Measurements from ENCODE around the gene PITPNB. TPM values are rescaled to one million over a fixed set of nuclear protein-coding genes. Genes with fewer than 3 reads are reported as not detected.

Gene PITPNB
- 130 and 135 TPM in 2 replicates for total RNA-seq (2021)
- percentile 95 among the genes with signal in this experiment for Bru-seq, nascent RNA
- percentile 96 among the genes with signal in this experiment for BruChase-seq, experiment 1, labeled RNA remaining after a 2-hour chase
- percentile 93 among the genes with signal in this experiment for BruChase-seq, experiment 2, labeled RNA remaining after a 6-hour chase
- long read RNA-seq, transcript PITPNB-208 (3 exons, 766 nt), result major isoform, 13 of 331 reads
- long read RNA-seq, partial matches to known transcripts, result 10 of 331 reads
- long read RNA-seq, other reads (novel, unspliced or antisense), result 305 of 331 reads

- H3K9me3 ChIP-seq (ENCODE audit: low read depth, low read length, poor library complexity, severe bottlenecking), result no peaks in the 10 kb centered on the region
- POLR2A ChIA-PET (ENCODE audit: low non-redundant PET), result no interaction called here
- intact Hi-C loops (cut with micrococcal nuclease; ENCODE audit: unreplicated experiment), result no loop called here
These were observed at the start of gene PITPNB for GRCh38 chr22:27919222-27919941. Gene PITPNB (minus strand): TSS chr22:27919256. CDS start chr22:27919191, 65 bp downstream.

GRCh38 chr22:27966168-27967064 lies 47.4 kb upstream of the PITPNB start:
- POLR2A ChIA-PET (ENCODE audit: low non-redundant PET), result no interaction called here
- Histone ChIP-seq H3K9me3 (ENCODE audit: low read depth, low read length, poor library complexity, severe bottlenecking) (peaks cover 11% of the 10 kb centered on the region), H3K4me3 (ENCODE audit: low read depth, low read length, poor library complexity, severe bottlenecking) (no peak overlapping the region), H3K36me3 (ENCODE audit: insufficient read depth, low read length, poor library complexity, severe bottlenecking) (no peaks in the 10 kb centered on the region), H3K27me3 (replicated peaks; ENCODE audit: insufficient read depth, low read depth, low read length, poor library complexity) (peaks cover 7% of the 10 kb centered on the region), H3K27ac (ENCODE audit: low read depth, low read length, poor library complexity, severe bottlenecking) (no peak overlapping the region), H3K4me1 (ENCODE audit: insufficient read depth, low read length, poor library complexity, severe bottlenecking) (peaks cover 19% of the 10 kb centered on the region)
- intact Hi-C loops (cut with micrococcal nuclease; ENCODE audit: unreplicated experiment), result no loop called here
- no peak for DNase-seq (ENCODE audit: low spot score)
- TF ChIP-seq EZH2 (IDR thresholded peaks at IDR 0.05; ENCODE audit: borderline replicate concordance, low read depth, low read length, poor library complexity, severe bottlenecking) (no peak), CTCF (conservative IDR thresholded peaks at IDR 0.05; ENCODE audit: low read depth, low read length) (no peak)
- CTCF ChIA-PET, result no interaction called here
- BruUV-seq (replicated peaks), result no TSS peak

More at GRCh38 chr22:27919222-27919941, at the start of gene PITPNB:
- TF ChIP-seq CTCF (conservative IDR thresholded peaks at IDR 0.05; ENCODE audit: low read depth, low read length) (no peak), EZH2 (IDR thresholded peaks at IDR 0.05; ENCODE audit: borderline replicate concordance, low read depth, low read length, poor library complexity, severe bottlenecking) (no peak)
- BruUV-seq (replicated peaks), result TSS peak; percentile 59
- Histone ChIP-seq H3K27me3 (replicated peaks; ENCODE audit: insufficient read depth, low read depth, low read length, poor library complexity) (no peaks in the 10 kb centered on the region), H3K36me3 (ENCODE audit: insufficient read depth, low read length, poor library complexity, severe bottlenecking) (no peaks in the 10 kb centered on the region), H3K4me1 (ENCODE audit: insufficient read depth, low read length, poor library complexity, severe bottlenecking) (peaks cover 27% of the 10 kb centered on the region), H3K27ac (ENCODE audit: low read depth, low read length, poor library complexity, severe bottlenecking) (peak within 1 kb of the TSS; percentile 99), H3K4me3 (ENCODE audit: low read depth, low read length, poor library complexity, severe bottlenecking) (peak within 1 kb of the TSS; percentile 75)
- DNase-seq (ENCODE audit: low spot score), result peak; percentile 99
- CTCF ChIA-PET, result interaction anchor here (1.0 kb wide), 1 partner anchor 33 kb away, joined by 4 read pairs; no protein-coding TSS in a partner anchor

GRCh38 chr22:27962268-27963044 lies 43.4 kb upstream of the PITPNB start:
- peaks cover 26% of the 10 kb centered on the region for H3K4me1 ChIP-seq (ENCODE audit: insufficient read depth, low read length, poor library complexity, severe bottlenecking)
- no peaks in the 10 kb centered on the region for H3K36me3 ChIP-seq (ENCODE audit: insufficient read depth, low read length, poor library complexity, severe bottlenecking)
- H3K27ac ChIP-seq (ENCODE audit: low read depth, low read length, poor library complexity, severe bottlenecking), result no peak overlapping the region
- no peaks in the 10 kb centered on the region for H3K27me3 ChIP-seq (replicated peaks; ENCODE audit: insufficient read depth, low read depth, low read length, poor library complexity)
- BruUV-seq (replicated peaks), result no TSS peak
- POLR2A ChIA-PET (ENCODE audit: low non-redundant PET), result no interaction called here
- peaks cover under 1% of the 10 kb centered on the region for H3K9me3 ChIP-seq (ENCODE audit: low read depth, low read length, poor library complexity, severe bottlenecking)
- intact Hi-C loops (cut with micrococcal nuclease; ENCODE audit: unreplicated experiment), result no loop called here
- peak; percentile 53 for DNase-seq (ENCODE audit: low spot score)
- TF ChIP-seq EZH2 (IDR thresholded peaks at IDR 0.05; ENCODE audit: borderline replicate concordance, low read depth, low read length, poor library complexity, severe bottlenecking), result no peak
- TF ChIP-seq CTCF (conservative IDR thresholded peaks at IDR 0.05; ENCODE audit: low read depth, low read length), result no peak
- no peak overlapping the region for H3K4me3 ChIP-seq (ENCODE audit: low read depth, low read length, poor library complexity, severe bottlenecking)
- CTCF ChIA-PET, result no interaction called here
